A204.1 (cell line): ENCODE measurements around the gene DRD4.
"Not testable (repeated sequence)": the region's sequence is repeated elsewhere in the genome, so short reads cannot be mapped to it uniquely, and the experiment has no call there.

ENCODE experiments used
- FAIRE-seq: peaks from 2 replicates; lab custom pipeline; 2012; peaks lifted over from hg19 to GRCh38; lab: Jason Lieb, UNC

The DRD4 gene

DNA sequence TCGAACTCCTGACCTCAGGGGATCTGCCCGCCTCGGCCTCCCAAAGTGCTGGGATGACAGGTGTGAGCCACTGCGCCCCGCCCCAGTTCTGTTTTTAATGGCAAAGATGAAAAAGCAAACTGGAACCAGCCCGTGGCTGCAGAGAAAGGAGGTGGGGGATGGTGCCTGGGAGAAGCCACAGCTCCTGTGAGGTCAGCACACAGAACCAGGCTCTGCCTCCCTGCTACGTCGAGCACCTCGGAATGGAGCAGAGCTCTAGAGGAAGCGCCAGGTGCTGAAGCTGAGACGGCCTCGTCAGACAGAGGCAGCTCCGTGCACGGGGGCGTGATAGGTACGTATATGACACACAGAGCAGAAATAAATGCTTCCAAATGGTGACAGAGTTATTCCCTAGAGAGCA lies 8.5 kb downstream of the DRD4 start:
- no peak for FAIRE-seq

- no peak for FAIRE-seq
Observed at GRCh38 chr11:646214-646613, 9.1 kb downstream of the DRD4 start.

- FAIRE-seq, result not testable (repeated sequence)
Observed at GRCh38 chr11:647672-648158, 10.6 kb downstream of the DRD4 start.

DNA sequence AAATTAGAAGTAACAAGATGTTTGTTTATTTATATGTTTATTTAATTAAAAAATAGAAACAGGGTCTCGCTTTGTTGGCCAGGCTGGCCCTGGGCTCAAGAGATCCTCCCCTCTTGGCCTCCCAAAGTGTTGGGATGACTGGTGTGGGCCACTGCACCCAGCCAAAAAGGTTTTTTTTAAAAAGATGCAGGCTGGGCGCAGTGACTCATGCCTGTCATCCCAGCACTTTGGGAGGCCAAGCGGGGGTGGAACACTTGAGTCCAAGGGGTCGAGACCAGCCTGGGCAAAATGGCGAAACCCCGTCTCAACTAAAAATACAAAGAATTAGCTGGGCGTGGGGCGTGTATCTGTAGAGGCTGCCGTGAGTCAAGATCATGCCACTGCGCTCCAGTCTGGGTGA lies 13.4 kb downstream of the DRD4 start:
- FAIRE-seq, result no peak

- not testable (repeated sequence) for FAIRE-seq
Observed at GRCh38 chr11:653136-653535, 16.1 kb downstream of the DRD4 start.

DNA sequence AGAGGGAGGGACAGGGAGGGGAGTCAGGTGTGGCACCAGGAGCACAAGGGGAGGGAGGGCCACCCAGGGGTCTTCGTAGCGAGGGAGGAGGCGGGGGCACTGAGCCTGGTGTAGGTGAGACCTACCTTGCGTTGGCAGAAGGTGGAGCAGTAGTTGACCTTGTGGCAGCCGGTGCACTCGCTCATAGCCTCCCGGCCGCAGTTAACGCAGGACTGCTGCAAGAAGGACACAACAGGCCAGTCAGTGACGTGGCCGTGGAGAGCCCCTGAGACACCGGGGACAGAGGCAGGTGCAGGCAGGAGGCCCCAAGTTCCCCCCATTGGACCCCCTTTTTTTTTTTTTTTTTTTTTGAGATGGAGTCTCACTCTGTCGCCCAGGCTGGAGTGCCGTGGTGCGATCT lies 16.8 kb downstream of the DRD4 start:
- no peak for FAIRE-seq

DNA sequence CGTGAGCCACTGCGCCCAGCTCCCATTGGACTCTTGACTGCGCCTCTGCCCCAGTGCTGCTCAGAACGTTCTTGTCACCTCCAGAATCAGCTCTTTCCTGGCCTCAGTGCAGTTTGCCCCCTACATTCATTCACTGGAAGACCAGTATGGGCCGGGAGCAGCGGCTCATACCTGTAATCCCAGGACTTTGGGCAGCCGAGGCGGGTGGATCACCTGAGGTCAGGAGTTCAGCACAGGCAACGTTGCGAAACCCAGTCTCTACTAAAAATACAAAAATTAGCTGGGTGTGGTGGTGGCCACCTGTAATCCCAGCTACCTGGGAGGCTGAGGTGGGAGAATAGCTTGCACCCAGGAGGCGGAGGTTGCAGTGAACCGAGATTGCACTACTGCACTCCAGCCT lies 17.4 kb downstream of the DRD4 start:
- not testable (repeated sequence) for FAIRE-seq

- FAIRE-seq, result no peak
Observed at GRCh38 chr11:655036-655726, 18.1 kb downstream of the DRD4 start.

DNA sequence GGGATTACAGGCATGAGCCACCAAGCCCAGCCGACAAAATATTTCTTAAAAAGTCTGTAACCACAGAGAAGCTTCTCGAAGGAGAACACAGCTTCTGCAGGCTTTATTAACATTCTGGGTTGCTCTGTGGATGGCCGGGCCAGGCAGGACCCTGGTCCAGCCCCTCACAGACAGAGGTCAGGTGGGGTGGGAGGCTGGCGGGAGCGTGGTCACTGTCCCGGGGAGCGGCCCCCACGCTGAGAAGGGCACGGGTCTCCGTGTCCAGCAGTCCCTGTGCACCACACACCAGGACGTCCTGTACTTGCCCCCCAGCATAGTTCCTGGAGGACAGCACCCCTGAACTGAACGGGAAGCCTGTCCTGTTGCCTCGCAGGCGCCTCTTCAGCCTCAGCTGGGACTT lies 19.4 kb downstream of the DRD4 start:
- FAIRE-seq, result no peak

- FAIRE-seq, result no peak
Observed at GRCh38 chr11:656866-657265, 19.8 kb downstream of the DRD4 start.

DNA sequence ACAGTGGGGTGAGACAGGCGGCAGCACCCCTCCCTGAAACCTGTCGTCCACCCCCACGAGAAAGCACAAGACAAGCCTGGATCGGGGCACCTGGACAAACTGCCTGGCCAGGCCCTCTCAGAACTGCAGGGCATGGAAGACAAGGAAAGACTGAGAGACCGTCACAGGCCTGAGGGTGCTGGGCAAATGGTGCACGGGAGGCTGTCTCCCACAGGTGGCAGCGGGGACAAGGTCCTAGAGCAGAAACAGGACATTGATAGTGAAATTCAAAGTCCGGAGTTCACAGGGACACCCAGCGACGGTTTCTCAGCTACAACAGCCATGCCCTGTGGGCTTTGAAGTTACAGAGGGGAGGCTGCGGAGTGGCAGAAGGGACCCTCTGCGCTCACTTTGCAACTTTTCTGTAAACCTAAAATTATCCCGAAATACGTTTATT lies 20.6 kb downstream of the DRD4 start:
- FAIRE-seq, result no peak

DNA sequence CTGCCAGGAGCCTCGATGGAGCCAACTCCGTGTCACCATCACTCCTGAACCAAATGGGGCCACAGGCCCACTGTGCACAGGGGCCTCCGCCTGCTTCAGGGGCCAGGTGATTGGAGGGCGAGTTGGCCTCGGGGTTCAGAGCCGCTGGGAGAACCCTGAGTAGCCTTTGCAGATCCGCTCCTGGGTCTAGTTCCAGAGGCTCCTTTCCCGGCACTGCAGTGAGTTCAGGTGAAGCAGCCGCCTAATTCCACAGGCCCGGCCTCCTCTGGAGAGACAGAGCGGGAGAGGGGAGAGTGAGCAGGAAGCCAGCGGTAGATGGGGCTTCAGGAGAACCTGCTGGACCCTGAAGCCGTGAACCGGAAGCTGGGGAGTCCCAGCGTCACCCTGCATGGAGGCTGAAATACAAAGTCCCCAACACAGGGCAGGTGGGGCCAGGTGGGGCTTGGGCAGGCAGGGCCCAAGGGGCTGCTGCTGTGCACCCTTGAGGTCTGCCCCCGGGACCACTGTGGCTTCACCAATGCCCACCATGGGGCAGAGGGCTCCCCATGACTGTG lies 22.5 kb downstream of the DRD4 start:
- no peak for FAIRE-seq

GRCh38 chr11:660281-660680 lies 23.2 kb downstream of the DRD4 start:
- FAIRE-seq, result no peak

DNA sequence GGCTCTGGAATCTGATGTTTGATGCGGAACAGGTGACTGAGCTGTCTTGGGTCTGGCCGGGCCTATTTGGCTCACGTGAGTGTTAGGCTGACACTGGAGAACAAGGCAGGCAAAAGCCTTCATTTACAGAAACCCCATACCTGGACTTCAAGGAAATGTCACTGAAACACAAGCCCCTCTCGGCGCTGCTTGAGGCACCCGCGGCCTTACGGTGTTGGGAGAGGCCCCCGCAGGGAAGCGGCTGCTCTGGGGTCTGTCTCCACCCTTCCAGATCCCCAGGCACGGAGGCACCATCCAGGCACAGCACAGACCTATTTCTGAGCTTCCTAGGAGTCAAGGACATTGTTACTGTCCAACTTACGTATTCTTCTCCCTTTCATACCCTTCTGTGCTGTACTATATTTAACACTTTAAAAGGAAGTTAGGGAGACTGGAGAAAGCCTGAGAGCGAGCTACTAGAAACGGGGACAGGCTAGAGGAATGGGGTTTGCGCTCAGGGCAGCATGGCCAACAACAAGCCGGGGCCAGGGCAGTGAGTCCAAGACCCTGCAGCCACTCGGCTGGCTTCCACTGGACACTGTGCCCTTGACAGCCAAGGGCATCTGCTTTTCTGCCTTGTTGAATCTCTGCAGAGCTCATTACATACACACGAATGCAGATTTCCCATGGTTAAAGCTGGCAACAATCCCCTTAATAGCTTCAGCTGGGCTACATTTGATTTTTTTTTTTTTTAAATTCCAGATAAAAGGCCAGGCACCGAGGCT lies 23.8 kb downstream of the DRD4 start:
- FAIRE-seq, result no peak

- no peak for FAIRE-seq
Observed at GRCh38 chr11:662689-663274, 25.7 kb downstream of the DRD4 start.

DNA sequence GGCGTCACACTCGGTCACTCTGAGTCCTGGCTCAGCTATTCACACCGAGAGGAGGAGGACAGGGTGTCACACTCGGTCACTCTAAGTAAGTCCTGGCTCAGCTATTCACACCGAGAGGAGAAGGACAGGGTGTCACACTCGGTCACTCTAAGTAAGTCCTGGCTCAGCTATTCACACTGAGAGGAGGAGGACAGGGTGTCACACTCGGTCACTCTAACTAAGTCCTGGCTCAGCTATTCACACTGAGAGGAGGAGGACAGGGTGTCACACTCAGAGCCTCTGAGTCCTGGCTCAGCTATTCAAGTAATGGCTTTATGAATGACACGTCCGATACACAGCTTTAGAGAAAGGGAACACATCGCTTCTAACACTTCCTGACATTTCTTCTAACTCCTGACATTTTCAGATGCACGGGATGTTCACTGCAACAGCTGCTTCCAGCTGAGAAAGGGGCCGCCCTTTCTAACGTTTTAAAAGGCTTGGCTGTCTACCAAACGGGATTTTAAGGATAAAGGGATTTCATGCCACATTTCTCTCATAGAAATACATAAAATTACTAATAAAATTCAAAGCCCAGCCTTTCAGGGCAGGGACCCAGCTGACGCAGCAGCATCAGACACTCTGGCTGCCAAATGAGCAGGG lies 28.1 kb downstream of the DRD4 start:
- no peak for FAIRE-seq

GRCh38 chr11:665704-666281 lies 28.7 kb downstream of the DRD4 start:
- no peak for FAIRE-seq

GRCh38 chr11:673866-674265 lies 36.8 kb downstream of the DRD4 start:
- no peak for FAIRE-seq

GRCh38 chr11:674406-674805 lies 37.3 kb downstream of the DRD4 start:
- FAIRE-seq, result no peak

GRCh38 chr11:678297-678696 lies 41.2 kb downstream of the DRD4 start:
- no peak for FAIRE-seq

DNA sequence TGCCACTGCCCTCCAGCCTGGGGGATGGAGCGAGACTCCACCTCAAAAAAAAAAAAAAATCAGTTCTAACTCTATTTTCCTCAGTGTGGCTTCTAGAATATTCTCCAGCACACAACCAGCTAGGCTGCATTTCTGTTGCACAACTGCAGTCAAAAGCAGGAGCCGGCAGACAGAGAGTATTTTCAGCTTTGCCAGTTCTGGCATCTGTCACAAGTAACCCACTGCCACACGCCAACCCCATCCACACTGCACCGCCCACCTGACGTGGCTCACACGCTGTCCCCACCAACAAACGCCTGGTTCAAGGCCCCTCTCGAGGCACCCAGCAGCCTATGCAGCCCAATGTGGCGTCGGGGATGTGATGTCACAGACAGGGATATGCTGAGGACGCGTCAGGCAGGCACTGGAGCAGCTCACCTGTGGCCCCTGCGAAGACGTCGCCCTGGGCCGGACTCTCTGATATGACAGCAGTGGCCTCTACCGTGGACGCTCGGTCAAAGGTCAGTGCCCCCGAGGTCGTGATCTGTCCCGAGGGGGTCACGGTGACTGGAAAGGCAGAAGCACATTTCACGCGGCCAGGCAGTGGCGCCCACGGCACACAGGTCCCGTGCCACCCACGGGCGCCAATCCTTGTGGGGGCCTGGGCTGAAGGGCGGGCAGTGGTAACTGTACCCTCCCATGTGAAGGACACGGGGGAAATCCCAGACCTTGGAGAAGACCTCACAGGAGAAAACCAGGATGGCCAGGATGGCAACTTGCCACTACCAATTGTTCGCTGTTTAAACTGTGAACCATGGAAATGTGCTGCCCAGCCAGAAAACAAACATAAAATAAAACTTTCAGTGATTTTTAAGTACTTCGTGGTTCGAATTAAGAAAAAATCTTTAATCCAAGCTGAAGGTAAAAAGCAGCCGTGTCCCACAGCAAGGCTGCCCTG lies 42.5 kb downstream of the DRD4 start:
- no peak for FAIRE-seq
